SK-N-SH (cell line): ENCODE measurements around the gene CD96. TPM values are rescaled to one million over a fixed set of nuclear protein-coding genes. Genes with fewer than 3 reads are reported as not detected.

Experiments
- CTCF ChIA-PET: fragments of 300-600, 350-600 bp; formaldehyde crosslinking; extraction: SDS; loops from one replicate; lab custom pipeline; 2021; lab: Yijun Ruan, JAX
- POLR2A ChIA-PET: fragments of 350-600 bp; sonication (Branson Sonifier 250); formaldehyde crosslinking; extraction: SDS; loops from one replicate; lab custom pipeline; 2020; ENCODE audit warnings: antibody characterized with exemption, inconsistent platforms; lab: Yijun Ruan, JAX
- DNase-seq: peaks from one replicate; pipeline ENCODE4 v3.0.0; 2012
- H2AFZ ChIP-seq: fragments of 200-600 bp; sonication (generic); 2 replicates; pipeline ENCODE4 v1.8.1; 2016; ENCODE audit warnings: antibody characterized with exemption, mild to moderate bottlenecking, low read depth
- H3F3A ChIP-seq: fragments of 200-600 bp; sonication (generic); replicated peaks from 2 replicates; pipeline ENCODE3; 2016; ENCODE audit warnings: antibody characterized with exemption, mild to moderate bottlenecking; ENCODE audit not compliant: insufficient read depth
- H3K27ac ChIP-seq, 2 experiments: fragments of 200-500 bp in 1 of 2; fragments of 200-600 bp in 1 of 2; sonication (Bioruptor generic) in 1 of 2; sonication (generic), shearing (Covaris generic) in 1 of 2; 2 replicates each; pipeline versions ENCODE4 v1.5.1 to v1.6.1; 2014 to 2016; ENCODE audit warnings: low read depth in 2 of 2, inconsistent platforms in 1 of 2, low read length in 1 of 2, mild to moderate bottlenecking in 1 of 2, mixed read lengths in 1 of 2
- H3K27me3 ChIP-seq: fragments of 200-600 bp; sonication (generic), shearing (Covaris generic); 2 replicates; pipeline ENCODE4 v1.6.1; 2016; ENCODE audit warnings: mixed run types; ENCODE audit not compliant: insufficient read depth
- H3K36me3 ChIP-seq, 2 experiments: fragments of 200-500 bp in 1 of 2; fragments of 200-600 bp in 1 of 2; sonication (Bioruptor generic) in 1 of 2; sonication (generic) in 1 of 2; replicated peaks in 1 of 2; 2 replicates each; pipeline versions ENCODE3 to v1.5.1; 2014 to 2016; ENCODE audit warnings: low read length in 1 of 2, mild to moderate bottlenecking in 1 of 2; ENCODE audit not compliant: insufficient read depth in 2 of 2, control insufficient read depth in 1 of 2
- H3K4me1 ChIP-seq, 2 experiments: fragments of 200-500 bp in 1 of 2; fragments of 200-600 bp in 1 of 2; sonication (Bioruptor generic) in 1 of 2; sonication (generic), shearing (Covaris generic) in 1 of 2; 2 replicates each; pipeline versions ENCODE4 v1.5.1 to v1.6.1; 2014 to 2016; ENCODE audit warnings: low read depth in 1 of 2, low read length in 1 of 2, mixed run types in 1 of 2; ENCODE audit not compliant: insufficient read depth in 2 of 2, control insufficient read depth in 1 of 2
- H3K4me2 ChIP-seq: fragments of 200-600 bp; sonication (generic), shearing (Covaris generic); 2 replicates; pipeline ENCODE4 v1.6.1; 2017; ENCODE audit warnings: mixed run types
- H3K4me3 ChIP-seq, 2 experiments: fragments of 200-500 bp in 1 of 2; fragments of 200-600 bp in 1 of 2; sonication (Bioruptor generic) in 1 of 2; sonication (generic), shearing (Covaris generic) in 1 of 2; 2 replicates each; pipeline versions ENCODE4 v1.5.1 to v1.8.1; 2014 to 2016; ENCODE audit warnings: low read depth in 2 of 2, inconsistent platforms in 1 of 2, low read length in 1 of 2, mild to moderate bottlenecking in 1 of 2, mixed read lengths in 1 of 2, moderate library complexity in 1 of 2
- H3K79me2 ChIP-seq: fragments of 200-600 bp; sonication (generic); 2 replicates; pipeline ENCODE4 v1.8.1; 2017; ENCODE audit warnings: mild to moderate bottlenecking; ENCODE audit not compliant: insufficient read depth
- H3K9ac ChIP-seq: fragments of 200-600 bp; sonication (generic); 2 replicates; pipeline ENCODE4 v1.6.1; 2017; ENCODE audit warnings: mixed run types
- H3K9me2 ChIP-seq: fragments of 200-600 bp; sonication (generic); 2 replicates; pipeline ENCODE4 v1.6.1; 2017; ENCODE audit warnings: mixed run types
- H3K9me3 ChIP-seq: fragments of 200-600 bp; sonication (generic); 2 replicates; pipeline ENCODE4 v1.6.1; 2017; ENCODE audit warnings: mixed run types, mild to moderate bottlenecking, moderate library complexity
- H4K20me1 ChIP-seq: fragments of 200-600 bp; sonication (generic); 2 replicates; pipeline ENCODE4 v1.6.1; 2017; ENCODE audit warnings: mild to moderate bottlenecking, mixed run types; ENCODE audit not compliant: insufficient read depth
- CTCF ChIP-seq: fragments of 200-600 bp; sonication (generic); IDR thresholded peaks from 2 replicates; pipeline ENCODE4 v1.6.1; 2017; ENCODE audit warnings: antibody characterized with exemption, mild to moderate bottlenecking, moderate library complexity
- ELF1 ChIP-seq: IDR thresholded peaks from 2 replicates; pipeline ENCODE4 v1.4.0; 2012
- EZH2phosphoT487 ChIP-seq: fragments of 200-600 bp; sonication (generic); IDR thresholded peaks from 2 replicates; pipeline ENCODE4 v1.6.1; 2017; ENCODE audit warnings: low read depth, mixed run types, mild to moderate bottlenecking, antibody characterized with exemption, moderate library complexity, borderline replicate concordance
- FOSL2 ChIP-seq: IDR thresholded peaks from 2 replicates; pipeline ENCODE4 v1.4.0; 2012; ENCODE audit warnings: low read depth, mild to moderate bottlenecking, moderate library complexity, borderline replicate concordance
- FOXJ3 ChIP-seq: sonication (generic); formaldehyde crosslinking; IDR thresholded peaks from 2 replicates; pipeline ENCODE4 v1.5.1; 2020; ENCODE audit warnings: mild to moderate bottlenecking, missing genetic modification reagents
- GABPA ChIP-seq: IDR thresholded peaks from 2 replicates; pipeline ENCODE4 v1.4.0; 2012; ENCODE audit warnings: low read depth, mild to moderate bottlenecking
- MAX ChIP-seq: IDR thresholded peaks from 2 replicates; pipeline ENCODE4 v1.4.0; 2012; ENCODE audit warnings: low read depth
- NRF1 ChIP-seq: IDR thresholded peaks from 2 replicates; pipeline ENCODE4 v1.6.1; 2012; ENCODE audit warnings: low read depth, mild to moderate bottlenecking, low read length
- PBX3 ChIP-seq: IDR thresholded peaks from 2 replicates; pipeline ENCODE4; 2012
- POLR2AphosphoS5 ChIP-seq: IDR thresholded peaks from 2 replicates; pipeline ENCODE4 v1.6.1; 2012; ENCODE audit warnings: low read depth, low read length
- RCOR1 ChIP-seq: fragments of 150-350 bp; IDR thresholded peaks from 2 replicates; pipeline ENCODE4 v1.6.1; 2017; ENCODE audit warnings: antibody characterized with exemption, low read length
- REST ChIP-seq: IDR thresholded peaks from 2 replicates; pipeline ENCODE4 v1.6.1; 2012; ENCODE audit warnings: mild to moderate bottlenecking, low read depth, low read length, moderate library complexity
- RFX5 ChIP-seq: IDR thresholded peaks from 2 replicates; pipeline ENCODE4 v1.6.1; 2012; ENCODE audit warnings: mild to moderate bottlenecking, improper control_type of control experiment, low read length
- RXRA ChIP-seq: IDR thresholded peaks from 2 replicates; pipeline ENCODE4 v1.4.0; 2012; ENCODE audit warnings: low read depth, mild to moderate bottlenecking, borderline replicate concordance
- TAF1 ChIP-seq: IDR thresholded peaks from 2 replicates; pipeline ENCODE4 v1.6.1; 2012; ENCODE audit warnings: low read depth, mild to moderate bottlenecking, low read length, moderate library complexity, borderline replicate concordance
- USF2 ChIP-seq: fragments of 150-350 bp; IDR thresholded peaks from 2 replicates; pipeline ENCODE4 v1.6.1; 2017; ENCODE audit warnings: antibody characterized with exemption, low read length, low read depth, borderline replicate concordance
- WGBS: methylation state at CpG from one replicate; pipeline ENCODE4 v1.1.6; 2017; ENCODE audit warnings: low lambda C conversion rate; 5-methylcytosine and 5-hydroxymethylcytosine counted together
- polyA plus RNA-seq, 3 experiments: library from polyadenylated mRNA; depleted of rRNA; stranded (reverse); fragments of >200 nt; gene quantifications; 2 replicates each; pipeline ENCODE4 v1.2.3, GENCODE V29; 2012

The CD96 gene
- polyA plus RNA-seq, 1 of the 3 experiments (the other 2 are of a cell fraction) = 0.02 TPM

GRCh38 chr3:111652492-111653180 lies 110.6 kb downstream of the CD96 start (continued):
- TF ChIP-seq POLR2AphosphoS5 (no peak), CTCF (no peak), EZH2phosphoT487 (no peak)

- Histone ChIP-seq H3K27me3 (no peaks in the 10 kb centered on the region), H3K9ac (no peak overlapping the region), H2AFZ (no peak overlapping the region), H3K4me1 (no peaks in the 10 kb centered on the region), H3K36me3 (no peaks in the 10 kb centered on the region), H3F3A (no peaks in the 10 kb centered on the region), H3K79me2 (no peaks in the 10 kb centered on the region), H3K4me3 (no peak overlapping the region), H3K27ac (no peak overlapping the region), H4K20me1 (no peaks in the 10 kb centered on the region), H3K9me2 (no peaks in the 10 kb centered on the region), H3K9me3 (no peaks in the 10 kb centered on the region), H3K4me2 (no peak overlapping the region)
- TF ChIP-seq EZH2phosphoT487 (no peak), PBX3 (no peak), RCOR1 (no peak)
- CTCF ChIA-PET = interaction anchor here (1.1 to 3.1 kb wide), 2 partner anchors 14 to 546 kb away, joined by 3 to 16 read pairs; no protein-coding TSS in a partner anchor
- POLR2A ChIA-PET = no interaction called here
- 94% methylated on average over 2 of the region's 2 CpGs for WGBS
- DNase-seq = no peak
These were observed 111.8 kb downstream of the CD96 start for GRCh38 chr3:111653766-111654165.

GRCh38 chr3:111662012-111662411 lies 120.0 kb downstream of the CD96 start:
- peaks cover 4% of the 10 kb centered on the region for H3F3A ChIP-seq
- H3K9ac ChIP-seq = no peak overlapping the region
- CTCF ChIA-PET = no interaction called here
- no peaks in the 10 kb centered on the region for H3K27me3 ChIP-seq
- no peaks in the 10 kb centered on the region for H3K9me2 ChIP-seq
- no peaks in the 10 kb centered on the region for H3K36me3 ChIP-seq
- WGBS = 72% methylated on average over 3 of the region's 3 CpGs
- no peak overlapping the region for H2AFZ ChIP-seq
- H3K9me3 ChIP-seq = 0 out of 2 replicates have a peak, but pooled peaks cover 3% of the 10 kb centered on the region
- no peak overlapping the region for H3K4me2 ChIP-seq
- no peaks in the 10 kb centered on the region for H3K79me2 ChIP-seq
- no peak for DNase-seq
- H3K27ac ChIP-seq = no peak overlapping the region
- POLR2A ChIA-PET = no interaction called here
- TF ChIP-seq MAX (no peak), GABPA (no peak), FOSL2 (no peak), RFX5 (no peak), ELF1 (no peak), NRF1 (no peak), FOXJ3 (CRISPR knock-in tag) (no peak), TAF1 (no peak), REST (no peak), USF2 (no peak), RXRA (no peak)
- H3K4me1 ChIP-seq = peaks cover 0 to 14% of the 10 kb centered on the region in 2 experiments; a peak in 1 of 4 replicates
- no peaks in the 10 kb centered on the region for H4K20me1 ChIP-seq
- no peak overlapping the region for H3K4me3 ChIP-seq
